Tongue (tissue), 2 donors: ENCODE data around the gene PARVB. TPM values are rescaled to one million over a fixed set of nuclear protein-coding genes. Genes with fewer than 3 reads are reported as not detected.
"Not testable (repeated sequence)": the region's sequence is repeated elsewhere in the genome, so short reads cannot be mapped to it uniquely, and the experiment has no call there.

Experiments
- DNase-seq: peaks from one replicate; pipeline ENCODE4 v3.0.0-alpha.2; 2015
- total RNA-seq: library from RNA; depleted of rRNA; stranded (reverse); fragments of >200 nt; gene quantifications from one replicate; pipeline ENCODE4 v1.2.3, GENCODE V29; 2014

The PARVB gene
- total RNA-seq, 1 donor from 2014 or later = 43.1 TPM

DNA sequence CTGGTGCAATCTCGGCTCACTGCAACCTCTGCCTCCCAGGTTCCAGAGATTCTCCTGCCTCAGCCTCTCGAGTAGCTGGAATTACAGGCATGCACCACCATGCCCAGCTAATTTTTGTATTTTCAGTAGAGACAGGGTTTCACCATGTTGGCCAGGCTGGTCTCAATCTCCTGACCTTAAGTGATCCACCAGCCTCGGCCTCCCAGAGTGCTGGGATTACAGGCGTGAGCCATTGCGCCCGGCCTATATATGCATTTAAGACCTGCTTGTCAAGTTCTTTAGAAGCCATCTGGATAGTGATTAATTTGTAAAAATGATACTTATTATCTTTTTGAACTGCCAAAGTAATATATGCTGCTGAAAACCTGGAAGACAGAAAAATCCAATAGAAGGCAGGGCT, 86.6 kb downstream of the PARVB start:
- DNase-seq = not testable (repeated sequence)

DNA sequence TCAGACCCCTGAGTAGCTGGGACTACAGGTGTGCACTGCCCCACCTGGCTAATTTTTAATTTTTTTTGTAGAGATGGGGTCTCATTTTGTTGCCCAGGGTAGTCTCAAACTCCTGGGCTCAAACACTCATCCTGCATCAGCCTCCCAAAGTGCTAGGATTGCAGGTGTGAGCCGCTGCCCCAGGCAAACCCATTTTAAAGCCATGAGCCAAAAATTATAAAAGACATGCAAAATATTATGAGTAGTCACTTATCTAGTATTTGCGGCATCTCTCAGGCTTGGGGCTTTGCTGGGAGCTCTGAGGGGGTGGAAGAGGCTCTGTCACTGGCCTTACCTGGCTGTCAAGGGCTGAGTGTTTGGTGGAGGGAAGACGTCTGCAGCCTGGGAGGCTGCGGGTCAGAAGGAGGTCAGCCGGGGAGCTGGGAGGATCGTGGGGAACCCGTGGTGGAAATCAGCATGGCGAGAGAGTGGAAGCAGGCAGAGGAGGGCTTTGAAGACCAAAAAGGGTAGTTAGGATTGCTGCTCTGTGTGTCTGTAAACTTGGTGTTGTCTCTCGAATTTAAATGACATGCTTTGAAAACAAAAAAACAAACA, 87.6 kb downstream of the PARVB start:
- DNase-seq = no peak

DNA sequence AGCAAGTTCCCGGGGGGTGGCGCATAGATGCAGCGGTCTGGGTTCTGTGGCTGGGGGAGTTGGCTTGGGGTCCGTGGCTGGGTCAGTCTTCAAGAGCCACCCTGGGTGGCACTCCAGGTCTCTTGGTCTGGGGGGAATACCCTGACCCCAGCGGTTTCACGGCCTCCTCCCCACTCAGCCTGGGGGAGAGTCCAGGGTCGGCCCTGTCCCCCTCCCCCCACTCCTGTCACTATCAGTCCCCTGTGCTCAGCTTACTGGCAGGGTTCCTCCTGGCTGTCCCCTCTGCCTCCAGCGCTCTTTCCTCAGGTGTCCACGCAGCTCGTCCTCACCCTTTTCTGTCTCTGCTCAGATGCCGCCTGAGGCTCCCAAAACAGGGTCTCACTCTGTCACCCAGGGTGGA, 88.1 kb downstream of the PARVB start:
- DNase-seq = no peak

DNA sequence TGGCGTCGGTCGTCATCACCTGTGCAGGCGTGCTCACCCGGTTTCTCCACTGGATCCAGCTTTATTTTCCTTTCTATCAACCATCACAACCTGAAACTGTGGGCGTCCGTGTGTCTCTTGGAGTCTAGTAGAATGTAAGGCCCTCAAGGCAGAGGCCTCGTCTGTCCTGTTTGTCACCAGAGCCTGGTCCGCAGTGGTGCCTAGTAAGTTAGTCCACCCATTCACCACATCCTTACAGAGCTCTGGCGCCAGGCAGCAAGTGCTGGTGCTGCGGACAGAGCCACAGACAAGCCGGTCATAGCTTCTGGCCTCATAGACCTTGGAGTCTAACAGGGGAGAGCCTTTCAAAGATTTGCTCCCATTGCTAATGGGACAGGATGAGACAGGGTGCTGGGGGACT, 92.2 kb downstream of the PARVB start:
- DNase-seq = no peak

DNA sequence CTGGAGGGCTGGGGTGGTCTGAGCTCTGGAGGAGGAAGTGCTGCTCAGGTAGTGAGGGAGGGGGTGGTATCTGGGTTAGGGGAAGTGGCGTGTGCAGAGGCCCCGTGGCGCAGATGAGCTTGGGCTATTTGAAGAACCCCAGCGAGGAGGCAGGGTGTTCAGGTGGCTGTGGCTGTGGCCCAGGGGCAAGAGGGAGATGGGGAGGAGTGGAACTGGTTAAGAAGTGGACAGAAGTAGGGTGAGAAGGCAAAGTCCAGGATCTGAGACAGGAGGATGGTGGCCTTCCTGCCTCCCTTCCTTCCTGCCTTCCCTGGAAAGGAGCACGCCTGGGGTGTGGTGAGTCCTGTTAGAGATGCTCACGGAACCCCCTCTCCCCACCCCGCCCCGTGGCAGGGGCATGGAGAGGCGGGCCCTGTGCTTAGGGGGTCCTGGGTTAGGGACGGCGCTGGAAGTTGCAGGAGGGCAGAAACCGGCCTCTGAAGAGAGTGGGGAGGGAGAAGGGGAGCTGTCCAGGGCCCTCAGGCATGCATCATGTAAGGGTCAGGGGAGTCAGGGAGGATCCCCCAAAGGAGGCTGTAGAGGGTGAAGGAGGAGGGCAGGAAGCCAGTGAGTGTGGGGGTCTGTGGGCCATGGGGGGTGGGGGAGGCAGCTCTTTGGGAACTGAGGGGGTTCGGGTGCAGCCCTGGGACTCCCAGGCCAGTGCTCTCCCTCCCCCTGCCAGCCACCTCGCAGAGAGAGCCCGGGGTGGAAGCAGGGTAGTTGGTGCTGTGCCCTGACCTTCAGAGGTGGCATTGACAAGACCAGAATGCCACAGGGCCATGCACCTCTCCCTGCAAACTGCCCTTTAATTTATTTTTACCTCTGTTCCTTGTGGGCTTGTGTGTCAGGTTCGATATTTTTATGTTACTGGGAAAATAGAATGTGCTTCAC, 92.9 kb downstream of the PARVB start:
- no peak for DNase-seq

DNA sequence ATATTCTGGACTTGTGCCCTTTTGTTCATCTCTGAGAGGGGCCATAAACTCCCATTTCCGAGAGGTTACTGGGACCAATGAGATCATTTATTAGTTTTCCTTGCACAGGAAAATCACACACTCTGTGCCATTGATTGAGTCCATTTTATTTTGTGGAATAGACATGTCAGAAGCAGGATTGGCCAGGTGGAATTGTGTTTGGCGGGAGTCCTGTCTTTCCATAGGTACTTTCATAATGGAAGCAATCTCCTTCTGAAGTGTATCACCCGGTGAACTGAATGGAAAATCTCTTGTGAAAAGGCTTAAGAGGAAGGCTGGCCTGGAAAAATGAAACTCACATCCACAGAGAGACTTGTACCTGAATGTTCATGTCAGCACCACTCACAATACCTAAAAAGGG, 93.6 kb downstream of the PARVB start:
- no peak for DNase-seq

DNA sequence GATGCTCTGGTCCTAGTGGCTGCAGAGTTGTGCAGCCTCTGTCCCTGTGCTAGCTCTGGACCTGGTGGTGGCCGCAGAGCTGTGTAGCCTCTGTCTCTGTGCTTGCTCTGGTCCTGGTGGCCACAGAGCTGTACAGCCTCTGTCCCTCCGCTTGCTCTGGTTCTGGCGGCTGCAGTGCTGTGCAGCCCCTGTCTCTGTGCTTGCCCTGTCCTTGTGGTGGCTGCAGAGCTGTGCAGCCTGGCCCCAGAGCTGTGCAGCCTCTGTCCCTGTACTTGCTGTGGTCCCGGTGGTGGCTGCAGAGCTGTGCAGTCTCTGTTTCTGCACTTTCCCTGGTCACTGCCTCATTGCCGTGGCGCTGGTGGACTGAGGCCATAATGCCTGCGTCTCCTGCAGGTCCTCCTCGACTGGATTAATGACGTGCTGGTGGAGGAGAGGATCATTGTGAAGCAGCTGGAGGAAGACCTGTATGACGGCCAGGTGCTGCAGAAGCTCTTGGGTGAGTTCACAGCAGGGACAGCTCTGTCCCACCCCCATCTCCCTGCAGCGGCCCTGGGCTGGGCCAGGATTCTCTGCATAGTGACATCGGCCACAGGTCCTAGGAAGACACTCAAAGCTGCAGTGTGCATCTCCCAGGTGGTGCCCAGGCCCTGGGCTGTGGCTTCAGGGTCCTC, 94.7 kb downstream of the PARVB start:
- peak; percentile 10 for DNase-seq

DNA sequence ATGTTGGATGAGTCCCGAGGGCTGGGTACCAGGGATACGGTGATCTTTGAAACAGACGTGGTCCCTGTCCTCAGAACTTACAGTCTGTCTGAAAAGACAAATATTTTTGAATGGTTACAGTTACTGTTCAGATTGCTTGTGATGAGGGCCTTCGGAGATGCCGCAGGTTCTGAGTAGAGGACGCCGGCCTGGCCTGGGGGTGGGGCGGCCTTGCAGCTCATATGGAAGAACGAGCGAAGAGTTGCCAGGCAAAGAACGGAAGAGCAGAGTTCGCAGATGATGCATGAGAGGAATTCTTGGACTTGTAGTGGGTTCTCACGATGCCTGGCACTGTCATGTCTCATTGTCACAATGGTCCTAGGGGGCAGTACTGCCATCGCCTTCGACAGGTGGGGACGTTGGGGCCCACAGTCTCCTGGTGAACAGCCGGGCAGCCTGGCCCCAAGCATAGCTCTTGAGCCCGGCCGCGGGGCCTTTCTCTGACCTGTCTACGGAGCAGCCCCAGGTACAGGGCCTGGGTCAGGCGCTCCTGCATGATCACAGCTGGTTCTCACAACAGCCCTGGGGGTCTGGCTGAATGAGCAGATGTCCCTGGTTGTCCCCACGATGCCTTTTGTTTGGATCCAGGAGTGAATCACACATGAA, 95.7 kb downstream of the PARVB start:
- no peak for DNase-seq

DNA sequence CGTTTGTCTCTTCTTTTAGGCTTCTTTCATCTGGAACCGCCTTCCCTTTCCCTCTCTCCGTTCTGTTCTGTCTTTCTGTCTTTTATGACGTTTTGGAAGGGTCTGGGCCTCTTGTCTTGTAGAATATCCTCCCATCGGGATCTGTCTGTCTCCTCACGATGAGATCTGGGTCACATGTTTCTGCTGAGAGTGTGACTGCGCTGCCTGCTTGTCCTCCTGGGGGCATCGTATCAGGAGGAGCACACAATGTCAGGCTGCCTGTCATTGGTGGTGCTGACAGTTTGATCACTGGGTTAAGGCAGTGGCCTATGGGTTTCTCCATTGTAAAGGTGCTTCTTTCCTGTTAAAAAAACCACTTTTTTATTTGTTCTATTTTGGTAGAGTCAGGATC, 96.2 kb downstream of the PARVB start:
- no peak for DNase-seq

DNA sequence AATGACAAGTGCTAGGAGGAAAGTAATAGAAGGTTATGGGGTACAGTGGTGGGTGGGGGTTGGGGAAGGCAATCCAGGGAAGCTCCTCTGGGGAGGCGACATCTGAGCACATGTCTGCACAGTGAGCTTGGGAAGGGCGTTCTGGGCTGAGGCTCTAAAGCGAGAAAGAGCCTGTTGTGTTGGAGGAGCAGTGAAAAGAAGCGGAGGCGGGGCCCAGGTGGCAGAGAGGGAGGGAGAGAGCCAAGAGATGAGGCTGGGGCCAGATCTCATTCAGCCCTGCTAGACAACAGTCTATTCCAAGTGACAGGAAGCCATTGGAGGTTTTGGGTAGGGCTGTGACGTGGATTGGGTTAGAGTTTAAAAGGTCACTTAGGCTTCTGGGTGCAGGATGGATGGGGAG, 101.3 kb downstream of the PARVB start:
- DNase-seq = no peak

DNA sequence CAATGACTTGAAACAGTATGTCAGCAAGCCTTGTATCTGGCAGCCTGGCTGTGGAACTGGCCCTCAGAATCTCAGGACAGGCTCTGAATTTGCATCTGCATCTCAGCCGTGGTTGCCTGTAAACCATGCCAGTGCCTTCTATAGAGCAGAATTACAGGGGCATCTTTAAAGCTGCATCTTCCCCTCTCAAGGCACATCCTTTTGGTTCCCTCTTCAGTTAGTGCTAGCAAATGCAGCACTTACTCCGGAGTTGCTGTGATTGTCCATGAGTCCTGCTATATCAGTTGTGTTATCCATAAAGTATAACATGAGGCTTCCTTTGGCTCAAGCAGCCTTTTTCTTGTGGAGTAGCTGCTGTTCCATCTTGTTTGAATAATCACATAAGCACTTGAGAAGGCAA, 102.7 kb downstream of the PARVB start:
- no peak for DNase-seq

DNA sequence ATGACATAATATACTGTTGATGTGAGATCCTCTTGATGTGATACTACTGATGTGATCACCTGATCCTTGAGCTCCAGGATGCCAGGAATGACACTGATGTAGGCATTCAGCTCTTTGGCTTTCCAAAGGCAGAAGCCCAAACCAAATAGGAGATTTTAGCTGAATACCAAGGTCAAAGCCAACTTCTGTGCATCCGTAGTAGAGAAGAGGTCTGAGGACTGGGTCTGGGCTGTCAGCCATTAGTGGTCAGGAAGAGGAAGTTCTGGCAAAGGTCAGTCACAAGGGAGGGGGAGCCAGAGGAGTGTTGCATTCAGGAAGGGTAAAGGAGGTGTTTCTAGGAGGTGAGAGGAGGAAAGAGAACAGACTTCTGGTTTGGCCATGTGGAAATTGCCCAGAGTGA, 103.3 kb downstream of the PARVB start:
- no peak for DNase-seq

DNA sequence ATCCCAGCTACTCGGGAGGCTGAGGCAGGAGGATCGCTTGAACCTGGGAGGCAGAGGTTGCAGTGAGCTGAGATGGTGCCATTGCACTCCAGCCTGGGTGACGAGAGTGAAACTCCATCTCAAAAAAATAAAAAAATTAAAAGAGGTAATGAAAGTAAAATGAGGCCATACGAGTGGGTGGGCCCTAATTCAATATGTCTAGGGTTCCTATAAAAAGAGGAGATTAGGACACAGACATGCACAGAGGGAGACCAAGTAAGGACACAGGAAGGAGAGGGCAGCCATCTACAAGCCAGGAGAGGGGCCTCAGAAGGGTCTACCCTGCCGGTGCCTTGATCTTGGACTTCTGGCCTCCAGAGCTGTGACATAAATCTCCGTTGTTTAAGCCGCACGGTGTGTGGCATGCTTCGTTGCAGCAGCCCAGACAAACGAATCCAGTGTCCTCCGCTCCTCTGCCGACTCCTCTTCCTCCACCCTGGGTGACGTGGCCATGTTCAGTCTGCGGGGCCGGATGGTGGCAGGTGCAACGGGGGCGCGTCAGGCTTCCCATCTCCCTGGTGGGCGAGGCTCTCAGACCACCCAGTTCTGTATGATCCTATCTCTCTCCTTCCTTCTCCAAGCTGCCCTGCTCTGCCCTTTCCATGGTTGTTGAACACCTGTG, 105.0 kb downstream of the PARVB start:
- no peak for DNase-seq

DNA sequence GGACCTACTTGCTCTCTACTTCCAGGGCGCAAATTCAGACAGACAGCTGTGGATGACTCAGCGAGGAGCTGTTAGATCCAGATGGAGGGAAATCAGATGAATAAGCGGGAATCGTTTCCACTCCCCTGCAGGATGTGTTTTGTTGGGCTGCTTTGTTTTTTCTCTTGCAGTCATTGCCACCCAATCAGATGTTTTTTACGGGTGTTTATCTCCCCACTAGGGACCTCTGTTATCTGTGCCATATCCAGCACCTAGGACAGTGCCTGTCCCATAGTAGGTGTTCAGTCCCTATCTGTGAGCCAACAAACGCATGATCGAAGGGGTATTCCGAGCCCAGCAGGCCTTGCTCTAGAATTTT, 105.5 kb downstream of the PARVB start:
- peak; percentile 40 for DNase-seq

DNA sequence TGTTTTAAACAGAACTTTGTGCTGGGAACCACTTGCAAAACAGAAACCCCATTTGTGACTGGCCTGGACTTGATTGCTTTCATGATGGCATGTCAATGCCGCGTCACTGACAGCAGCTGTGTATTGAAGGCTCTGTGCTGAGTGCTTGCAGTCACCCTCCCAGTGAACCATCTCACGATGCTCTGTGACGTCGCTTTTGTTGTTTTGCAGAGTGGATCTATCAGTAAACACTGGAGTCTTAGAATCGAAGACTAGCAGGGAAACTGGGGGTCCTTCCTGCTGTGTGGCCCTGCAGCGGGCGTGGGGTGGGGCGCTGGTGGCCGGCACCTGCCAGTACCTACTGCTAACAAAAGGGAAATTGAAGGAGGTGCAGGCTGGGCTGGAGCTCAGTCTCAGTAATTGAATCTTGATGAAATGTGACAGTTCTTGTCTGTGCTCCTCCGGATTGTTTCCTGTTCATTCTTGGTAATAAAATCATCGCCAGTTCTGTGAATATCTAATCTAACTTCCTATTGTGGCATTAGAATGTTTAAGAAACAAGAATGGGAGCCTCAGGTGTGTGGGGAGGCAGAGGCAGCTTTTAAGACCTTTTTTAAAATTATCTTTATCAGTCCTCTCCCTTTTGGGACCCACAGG, 106.1 kb downstream of the PARVB start:
- DNase-seq = peak; percentile 40

DNA sequence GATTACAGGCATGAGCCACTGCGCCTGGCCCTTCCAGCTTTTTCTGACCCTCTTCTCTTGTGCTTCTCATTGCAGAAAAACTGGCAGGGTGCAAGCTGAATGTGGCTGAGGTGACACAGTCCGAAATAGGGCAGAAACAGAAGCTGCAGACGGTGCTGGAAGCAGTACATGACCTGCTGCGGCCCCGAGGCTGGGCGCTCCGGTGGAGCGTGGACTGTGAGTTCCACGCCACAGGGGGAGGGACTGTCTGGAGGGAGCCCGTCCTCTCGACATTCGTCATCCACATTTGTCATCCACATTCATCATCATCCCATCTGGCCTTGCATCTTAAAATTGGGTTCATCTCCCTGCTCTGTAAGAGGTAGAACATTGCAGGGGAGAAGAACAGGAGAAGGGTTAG, 107.3 kb downstream of the PARVB start:
- no peak for DNase-seq

DNA sequence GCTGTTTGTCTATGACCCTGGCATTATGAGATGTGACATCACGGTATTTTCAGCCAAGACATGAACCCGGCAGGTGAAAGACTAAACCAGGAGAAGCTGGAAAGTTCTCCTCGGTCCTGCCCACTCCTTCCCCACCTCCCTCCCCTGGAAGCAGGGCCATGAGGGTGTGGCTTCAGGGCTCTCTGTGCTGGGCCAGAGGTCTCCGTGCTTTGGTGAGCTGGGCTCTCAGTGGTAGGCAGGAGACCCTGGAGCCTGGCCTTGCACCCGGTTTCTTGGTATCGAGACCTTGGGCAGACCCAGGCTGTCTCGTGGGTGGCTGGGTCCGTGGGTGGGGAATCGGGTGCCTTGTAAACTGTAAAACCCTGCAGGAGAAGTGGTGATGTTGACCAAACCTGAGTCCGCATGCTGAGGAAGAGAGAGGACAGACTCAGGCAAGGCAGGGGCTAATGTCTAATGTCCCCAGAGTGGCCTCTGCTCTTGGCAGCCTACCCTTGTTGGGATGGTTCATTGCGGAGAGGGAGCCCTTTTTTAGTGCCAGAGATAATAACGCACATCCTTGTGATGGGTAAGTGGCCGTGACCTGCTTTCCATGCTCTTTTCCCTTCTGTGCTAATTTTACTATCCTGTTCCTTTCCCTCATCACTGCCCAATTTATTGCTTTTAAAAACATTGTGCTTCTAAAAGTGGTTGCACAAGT, 108.0 kb downstream of the PARVB start:
- DNase-seq = no peak

DNA sequence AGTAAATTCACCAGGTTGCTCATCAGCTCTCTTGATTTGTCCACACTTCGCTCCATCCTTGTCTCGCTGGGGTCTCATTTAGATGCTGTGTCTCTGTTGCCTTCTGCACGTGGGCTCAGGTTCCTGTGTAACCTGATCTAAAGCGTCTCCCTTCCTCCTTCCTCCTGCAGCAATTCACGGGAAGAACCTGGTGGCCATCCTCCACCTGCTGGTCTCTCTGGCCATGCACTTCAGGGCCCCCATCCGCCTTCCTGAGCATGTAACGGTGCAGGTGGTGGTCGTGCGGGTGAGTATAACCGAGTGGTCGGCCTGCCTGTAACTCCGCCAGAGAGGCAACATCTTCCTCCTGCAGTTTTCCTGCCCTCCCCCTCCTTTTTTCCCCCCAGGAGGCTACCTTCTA, 108.6 kb downstream of the PARVB start:
- no peak for DNase-seq

DNA sequence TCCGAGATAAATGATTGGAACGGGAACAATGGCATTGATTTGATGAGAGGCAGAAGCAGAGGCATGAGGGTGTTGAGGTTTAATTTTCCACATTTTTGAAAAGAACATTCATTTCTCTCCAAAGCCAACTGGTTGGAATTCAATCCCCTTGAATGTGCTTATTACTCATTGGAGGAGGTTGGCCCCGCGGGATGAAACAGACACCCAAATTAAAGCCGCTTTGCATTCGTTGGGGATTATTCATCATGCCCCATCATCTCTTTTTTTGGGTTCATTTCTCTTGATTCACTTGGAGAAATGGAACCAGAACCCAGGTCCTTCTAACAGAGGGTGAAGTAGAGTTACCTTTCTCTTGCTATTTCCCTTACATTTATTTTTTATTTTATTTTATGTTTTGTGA, 109.1 kb downstream of the PARVB start:
- peak; percentile 45 for DNase-seq

DNA sequence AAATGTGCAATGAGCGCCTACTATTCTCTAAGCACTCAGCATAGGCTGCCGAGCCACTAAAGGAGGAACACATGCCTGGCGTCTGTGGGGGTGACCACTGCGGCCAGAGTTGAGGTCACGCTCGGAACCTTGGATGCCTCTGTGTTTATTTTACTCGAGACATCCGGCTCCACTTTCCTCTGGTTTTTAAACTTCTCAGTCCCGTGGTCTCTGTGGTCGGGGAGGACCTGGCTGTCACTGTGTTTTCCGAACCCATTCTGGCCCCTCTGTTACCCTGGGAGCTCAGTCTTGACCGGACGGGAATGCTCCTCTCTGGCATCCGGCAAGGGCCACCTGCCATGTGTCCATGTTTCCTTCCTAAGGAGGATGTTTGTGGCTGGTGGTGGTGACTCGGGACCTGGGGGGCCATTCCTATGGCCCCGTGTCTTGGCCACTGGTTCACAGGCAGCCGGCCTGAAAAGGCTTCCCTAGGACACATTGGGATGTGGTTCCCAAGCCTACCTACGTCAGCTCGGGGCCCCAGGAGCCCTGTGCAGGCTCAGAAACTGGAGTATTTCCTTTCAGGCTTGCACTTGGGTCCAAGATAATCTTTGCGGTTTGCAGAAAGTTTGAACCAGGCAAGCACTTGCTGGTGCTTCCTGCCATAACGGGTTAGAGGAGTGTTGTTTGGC, 109.9 kb downstream of the PARVB start:
- peak; percentile 32 for DNase-seq

DNA sequence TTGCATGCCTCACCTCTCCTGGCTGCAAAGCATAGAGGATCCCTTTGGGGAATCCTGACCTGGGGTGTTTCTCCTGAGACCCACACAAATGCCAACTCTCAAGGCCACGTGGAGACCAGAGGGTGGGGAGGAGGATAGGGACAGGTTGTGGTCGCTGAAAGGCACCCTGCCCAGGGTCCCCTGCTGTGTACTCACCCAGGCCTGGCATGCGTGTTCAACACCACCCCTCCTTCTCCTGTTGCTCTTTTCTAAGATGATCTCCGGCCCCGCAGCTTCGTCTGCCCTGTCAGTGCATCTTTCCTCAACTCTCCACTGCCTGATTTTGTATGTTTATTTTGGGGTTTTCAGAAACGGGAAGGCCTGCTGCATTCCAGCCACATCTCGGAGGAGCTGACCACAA, 112.0 kb downstream of the PARVB start:
- no peak for DNase-seq
